HG03571 (cell line): ENCODE results near the gene GRAMD2B.
"Not testable (repeated sequence)": the region's sequence is repeated elsewhere in the genome, so short reads cannot be mapped to it uniquely, and the experiment has no call there.

ENCODE experiments used
- ATAC-seq: cut with Tn5 transposase; IDR thresholded peaks from one replicate; pipeline ENCODE4 v1.9.1; 2021; ENCODE audit not compliant: unreplicated experiment

The GRAMD2B gene

DNA sequence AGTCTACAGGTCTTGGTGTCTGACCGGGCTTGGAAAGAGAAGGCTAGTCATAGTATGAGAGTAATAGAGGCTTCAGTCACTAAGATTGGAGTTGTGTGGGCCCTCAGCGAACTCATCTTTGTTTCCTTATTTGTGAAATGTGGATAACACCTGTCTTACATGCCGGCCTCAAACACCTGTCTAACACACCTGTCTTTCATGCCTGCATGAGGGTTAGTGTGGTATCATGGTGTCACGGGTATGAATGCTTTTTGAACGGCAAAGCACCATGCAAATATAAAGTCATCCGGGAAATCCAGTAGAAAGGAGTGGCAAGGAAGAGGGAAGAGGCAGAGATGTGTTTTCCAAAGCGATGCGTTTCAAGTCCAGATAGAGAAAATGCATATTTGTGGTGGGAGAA lies 25.5 kb downstream of the GRAMD2B start:
- no peak for ATAC-seq

DNA sequence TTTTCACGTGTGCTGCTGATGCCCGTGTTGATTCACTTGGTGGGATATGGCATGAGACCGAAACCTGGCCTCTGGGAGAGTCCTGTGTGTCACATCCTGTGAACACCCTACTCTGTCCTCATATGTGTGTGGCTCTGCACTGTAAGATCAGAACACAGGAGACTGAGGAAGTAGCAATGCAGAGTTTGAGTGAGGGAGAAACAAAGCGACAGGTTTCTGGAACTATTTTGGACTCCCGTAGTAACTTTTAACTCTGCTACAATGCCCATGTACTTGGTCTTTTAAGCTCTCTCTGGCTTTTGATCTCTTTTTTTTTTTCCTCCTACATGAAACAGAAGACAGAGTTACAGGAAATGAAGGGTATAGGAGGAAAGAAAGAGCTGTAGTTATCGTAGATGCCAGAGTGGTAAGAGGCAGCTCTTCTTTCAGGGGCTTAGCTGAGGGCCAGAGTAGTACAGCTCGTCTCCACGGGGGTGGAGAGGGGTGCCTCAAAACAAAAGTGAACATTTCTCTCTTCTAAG lies 26.6 kb downstream of the GRAMD2B start:
- peak; percentile 78 for ATAC-seq

DNA sequence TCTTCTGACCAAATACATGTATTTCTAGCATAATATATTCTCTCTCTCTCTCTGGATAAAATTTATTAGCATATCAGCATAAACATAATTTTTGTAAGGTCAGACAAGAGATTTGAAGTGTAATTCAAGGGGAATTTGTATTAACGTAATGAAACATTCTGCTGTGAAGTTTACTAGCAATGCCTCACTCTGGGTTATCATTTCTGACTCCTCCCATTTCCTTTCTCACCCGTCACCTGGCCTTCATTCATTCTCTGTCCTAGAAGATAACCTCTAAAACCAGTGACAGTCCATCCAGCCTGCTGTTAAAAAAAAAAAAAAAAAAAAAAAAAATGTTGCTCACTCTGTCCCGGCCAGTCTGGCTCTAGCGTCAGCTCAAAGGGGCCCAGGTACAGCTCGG lies 27.1 kb downstream of the GRAMD2B start:
- ATAC-seq, result peak; percentile 52

DNA sequence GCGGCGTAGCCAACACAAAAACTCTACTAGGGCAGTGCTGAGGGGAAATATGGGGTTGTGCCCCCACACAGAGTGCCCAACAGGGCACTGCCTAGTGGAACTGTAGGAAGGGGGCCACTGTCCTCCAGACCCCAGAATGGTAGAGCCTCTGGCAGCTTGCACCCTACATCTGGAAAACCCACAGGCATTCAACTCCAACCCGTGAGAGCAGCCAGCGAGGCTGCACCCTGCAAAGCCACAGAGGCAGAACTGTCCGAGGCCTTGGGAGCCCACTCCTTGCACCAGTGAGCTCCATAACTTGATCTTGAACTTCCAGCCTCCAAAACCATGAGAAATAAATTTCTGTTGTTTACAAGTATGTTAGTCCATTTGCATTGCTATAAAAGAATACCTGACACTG lies 27.7 kb downstream of the GRAMD2B start:
- no peak for ATAC-seq

DNA sequence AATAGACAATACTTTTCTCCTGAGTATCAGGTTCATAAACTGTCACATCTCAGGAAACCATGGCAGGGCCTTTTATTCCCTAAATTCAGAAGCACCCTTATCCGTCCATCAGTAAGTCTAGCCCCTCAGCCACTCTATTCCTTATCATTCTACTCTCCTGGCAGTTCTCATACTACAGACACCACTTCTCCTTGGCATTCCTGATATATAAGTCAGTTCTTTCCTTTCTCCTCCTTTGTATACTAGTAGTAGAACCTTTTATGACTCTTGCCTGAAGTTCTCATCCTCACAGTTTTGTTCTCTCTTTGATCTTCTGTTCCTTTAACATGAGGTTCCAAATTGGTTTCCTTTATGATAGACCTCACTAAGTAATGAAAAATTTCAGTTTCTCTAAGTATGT lies 29.3 kb downstream of the GRAMD2B start:
- ATAC-seq, result no peak

DNA sequence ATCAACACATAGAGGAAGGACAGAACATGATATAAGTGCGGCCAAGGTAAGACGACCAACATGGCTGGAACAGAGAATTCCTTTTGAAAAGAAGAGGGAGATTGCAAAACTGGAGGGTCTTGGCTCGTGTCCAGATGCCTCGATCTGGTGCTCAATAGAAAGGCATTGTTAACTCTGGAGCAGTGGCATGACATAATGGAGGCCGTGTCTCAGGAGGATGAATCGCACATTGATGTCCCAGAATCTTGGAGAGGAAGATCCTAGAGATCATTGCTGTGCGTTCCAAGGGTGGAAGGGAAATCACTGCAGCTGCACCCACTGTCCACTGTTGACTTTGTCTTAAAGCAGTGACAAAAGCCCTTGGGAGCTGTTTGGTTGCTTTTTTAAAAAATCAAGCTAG lies 30.9 kb downstream of the GRAMD2B start:
- no peak for ATAC-seq

DNA sequence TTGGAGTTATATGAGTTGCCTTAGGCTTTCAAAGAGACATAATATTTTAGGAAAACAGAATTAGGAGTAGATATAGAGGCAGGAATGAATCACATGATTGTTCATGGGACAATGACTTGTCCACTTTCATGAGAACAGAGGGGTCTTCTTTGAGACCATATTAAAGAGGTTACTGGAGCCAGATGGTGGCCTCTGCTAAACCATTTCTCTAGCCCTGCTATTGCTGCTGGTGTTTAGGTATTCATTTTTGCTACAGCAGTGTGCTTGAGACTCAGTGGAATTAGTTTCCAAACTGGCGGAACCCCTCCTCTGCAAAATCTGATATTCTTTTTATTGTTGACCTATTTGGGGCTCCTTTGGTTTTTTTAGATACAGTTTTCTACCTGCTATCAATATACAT lies 31.3 kb downstream of the GRAMD2B start:
- ATAC-seq, result no peak

DNA sequence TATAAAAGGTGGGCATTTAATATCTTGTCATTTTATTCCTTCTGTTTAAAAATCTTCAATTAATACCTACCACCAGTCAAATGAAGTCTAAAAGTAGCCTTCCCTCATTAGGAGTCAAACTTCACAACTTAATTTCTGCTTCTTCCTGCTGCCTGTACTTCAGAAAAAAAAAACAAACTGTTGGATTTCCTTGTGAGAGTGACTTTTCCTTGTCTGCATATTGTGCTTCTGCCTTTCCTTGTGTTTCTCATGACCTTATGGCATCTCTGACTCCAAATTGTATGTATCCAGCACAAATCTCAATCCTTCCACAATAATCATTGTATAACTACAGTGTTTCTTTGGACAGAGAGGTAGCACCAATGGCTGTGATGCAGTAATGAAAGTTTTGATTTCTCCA lies 32.1 kb downstream of the GRAMD2B start:
- ATAC-seq, result no peak

DNA sequence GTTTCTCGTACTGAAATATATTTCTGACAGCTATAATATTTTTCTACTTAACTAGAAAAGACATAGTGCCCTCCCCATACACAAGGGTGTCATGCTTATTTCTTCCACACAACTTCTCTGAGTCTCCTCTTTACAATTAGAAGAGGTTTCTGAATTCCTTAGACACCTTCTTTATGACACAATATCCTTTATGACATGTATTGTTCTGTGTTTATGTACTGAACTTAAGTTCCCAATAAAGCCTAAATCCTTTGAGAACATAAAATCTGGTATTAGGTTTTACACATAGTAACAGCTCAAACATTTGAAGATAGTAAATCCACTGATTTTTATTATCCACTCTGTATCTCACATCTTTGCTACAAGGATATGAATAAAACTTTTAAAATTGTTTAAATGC lies 32.5 kb downstream of the GRAMD2B start:
- ATAC-seq, result no peak

DNA sequence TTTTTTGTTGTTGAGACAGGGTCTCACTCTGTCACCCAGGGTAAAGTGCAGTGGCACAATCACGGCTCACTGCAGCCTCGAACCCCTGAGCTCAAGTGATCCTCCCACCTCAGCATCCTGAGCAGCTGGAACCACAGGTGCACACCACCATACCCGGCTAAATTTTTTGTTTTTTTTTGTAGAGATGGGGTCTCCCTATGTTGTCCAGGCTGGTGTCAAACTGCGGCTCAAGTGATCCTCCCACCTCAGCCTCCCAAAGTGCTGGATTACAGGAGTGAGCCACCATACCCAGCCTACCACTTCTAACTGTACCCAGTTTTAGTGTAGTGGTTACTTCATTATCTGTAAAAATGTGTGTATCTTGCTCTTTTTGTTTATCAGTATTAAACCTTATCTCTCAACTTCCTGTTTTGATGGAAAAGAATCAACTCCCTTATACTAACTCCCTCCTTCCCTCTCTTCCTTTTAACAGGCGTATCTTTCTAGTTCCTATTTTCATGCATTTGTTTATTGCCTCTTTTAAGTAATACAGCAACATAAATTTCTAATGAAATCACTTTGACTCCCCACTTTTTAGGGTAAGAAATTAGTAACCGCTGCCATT lies 33.1 kb downstream of the GRAMD2B start:
- no peak for ATAC-seq

- ATAC-seq, result no peak
Observed at GRCh38 chr5:126460459-126460858, 37.2 kb downstream of the GRAMD2B start.

GRCh38 chr5:126460977-126461376 lies 37.8 kb downstream of the GRAMD2B start:
- ATAC-seq, result no peak

DNA sequence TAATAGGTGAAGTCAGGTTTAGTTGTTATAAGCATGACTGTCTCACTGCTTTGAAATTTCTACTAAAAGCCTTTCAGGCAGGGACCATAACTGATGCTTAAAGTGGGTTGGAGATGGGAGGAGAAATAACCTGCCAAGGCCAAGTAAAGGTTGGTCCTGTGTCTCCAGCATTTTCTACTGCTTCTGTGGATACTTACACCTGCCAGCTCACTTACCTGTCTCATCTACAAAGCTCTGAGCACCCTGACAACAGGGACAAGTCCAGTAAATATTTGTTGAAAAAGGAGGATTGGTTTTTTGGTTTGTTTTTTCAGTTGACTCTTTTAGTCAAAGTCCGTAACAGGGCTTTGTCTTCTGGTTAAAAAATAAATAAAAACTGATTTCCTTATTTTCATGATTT lies 38.6 kb downstream of the GRAMD2B start:
- ATAC-seq, result no peak

DNA sequence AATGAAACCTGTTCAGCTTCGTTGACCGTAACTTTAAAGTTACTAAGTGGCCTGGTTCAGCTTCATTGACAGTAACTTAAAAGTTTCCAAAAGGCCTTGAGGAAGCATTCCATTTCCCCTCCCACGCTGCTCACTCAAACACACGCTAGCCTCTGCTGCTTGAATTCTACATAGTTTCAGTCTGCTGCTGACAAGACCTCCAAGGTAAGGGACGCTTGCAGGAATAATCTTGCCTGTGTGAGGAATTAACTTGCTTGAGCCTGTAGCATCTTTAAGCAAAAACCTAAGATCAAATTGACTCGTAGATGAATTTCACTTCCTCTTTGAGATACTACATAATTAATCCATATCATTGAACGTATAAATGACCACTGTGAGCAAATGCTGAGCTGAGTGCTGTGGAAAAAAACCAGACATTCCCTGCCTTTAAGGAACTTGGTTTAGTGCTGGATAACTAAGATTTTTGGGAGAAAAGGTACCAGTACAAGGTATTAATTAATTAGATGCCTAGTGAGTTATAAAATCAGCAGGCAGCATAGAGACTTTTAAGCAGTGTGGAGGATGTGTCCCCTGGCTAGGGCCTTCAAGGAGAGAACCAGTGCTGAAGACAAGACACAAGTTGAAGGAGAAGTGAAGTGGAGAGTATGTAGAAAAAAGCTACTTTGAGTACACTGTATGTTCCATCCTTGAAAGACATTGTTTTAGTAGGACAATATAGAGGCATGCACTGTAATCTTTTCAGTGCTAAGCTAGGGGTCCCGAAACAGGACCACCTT lies 39.2 kb downstream of the GRAMD2B start:
- ATAC-seq, result peak; percentile 75

- ATAC-seq, result no peak
Observed at GRCh38 chr5:126464016-126464415, 40.8 kb downstream of the GRAMD2B start.

DNA sequence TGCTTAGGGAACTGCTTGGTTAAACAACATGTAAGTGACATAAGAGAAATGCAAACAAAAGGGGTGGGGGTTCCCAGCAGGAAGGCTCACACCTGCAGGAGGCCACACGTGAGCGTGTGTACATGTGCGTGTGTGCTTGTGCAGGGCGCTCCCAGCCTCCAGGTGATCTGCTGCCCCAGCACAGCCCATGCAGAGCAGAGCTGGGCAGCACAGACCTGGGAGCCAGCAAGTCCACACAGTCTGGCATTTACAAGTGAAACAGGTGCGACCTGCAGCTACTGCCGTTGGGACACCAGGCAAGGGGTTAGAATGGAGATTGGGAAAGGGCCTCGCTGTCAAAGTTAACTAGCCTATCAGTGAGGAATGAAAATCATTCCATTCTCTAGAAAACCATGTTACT lies 41.8 kb downstream of the GRAMD2B start:
- ATAC-seq, result no peak

DNA sequence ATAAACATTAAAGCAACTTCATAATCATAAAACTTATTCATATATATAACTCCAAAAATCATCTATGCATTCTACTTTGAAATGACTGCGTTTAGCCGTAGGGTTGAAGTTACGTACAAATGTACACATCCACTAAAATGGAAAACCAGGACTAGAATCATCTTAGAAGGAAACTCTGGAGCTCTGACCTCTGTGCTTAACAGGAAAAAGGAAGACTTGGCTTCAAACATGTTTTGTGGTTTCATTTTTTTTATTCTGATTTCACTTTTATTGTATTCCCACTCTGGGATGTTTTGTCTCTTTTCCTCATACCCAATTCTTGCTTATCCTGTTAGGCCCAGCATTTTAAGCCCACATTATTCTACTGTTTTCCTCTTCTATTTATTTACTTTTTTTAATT lies 44.9 kb downstream of the GRAMD2B start:
- no peak for ATAC-seq

DNA sequence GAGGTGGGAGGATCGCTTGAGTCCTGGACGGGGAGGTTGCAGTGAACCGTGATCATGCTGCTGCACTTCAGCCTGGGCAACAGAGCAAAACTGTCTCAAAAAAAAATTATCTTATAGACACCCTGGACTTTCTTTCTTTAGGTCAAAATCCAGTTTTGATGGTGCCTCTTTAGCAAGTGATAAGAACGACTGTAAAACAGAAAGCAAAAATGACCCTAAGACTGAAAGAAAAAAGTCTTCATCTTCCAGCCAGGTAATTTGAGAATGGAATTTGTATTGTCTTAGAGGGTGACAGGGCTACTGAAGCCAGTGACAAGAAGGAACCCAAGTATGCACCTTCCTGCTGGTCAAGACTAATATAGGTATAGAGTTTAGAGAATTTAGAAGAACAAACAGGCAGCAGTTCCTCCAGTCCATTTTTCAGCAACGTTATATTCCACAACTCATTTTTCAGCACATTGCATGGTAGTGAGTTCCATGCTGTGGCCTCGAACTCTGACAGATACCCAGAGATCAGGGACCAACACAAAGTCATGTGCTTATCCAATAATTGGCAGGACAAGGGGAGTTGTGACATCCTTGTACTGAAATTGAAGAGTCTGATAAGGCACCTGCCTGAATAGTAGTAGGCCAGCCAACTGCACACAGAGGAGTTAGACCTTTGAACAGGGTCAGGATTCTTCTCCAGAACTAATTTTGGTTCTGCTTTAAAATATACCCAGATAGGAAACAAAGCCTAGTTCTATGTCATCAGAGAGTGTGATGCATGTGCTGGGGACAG lies 46.5 kb downstream of the GRAMD2B start:
- ATAC-seq, result no peak

DNA sequence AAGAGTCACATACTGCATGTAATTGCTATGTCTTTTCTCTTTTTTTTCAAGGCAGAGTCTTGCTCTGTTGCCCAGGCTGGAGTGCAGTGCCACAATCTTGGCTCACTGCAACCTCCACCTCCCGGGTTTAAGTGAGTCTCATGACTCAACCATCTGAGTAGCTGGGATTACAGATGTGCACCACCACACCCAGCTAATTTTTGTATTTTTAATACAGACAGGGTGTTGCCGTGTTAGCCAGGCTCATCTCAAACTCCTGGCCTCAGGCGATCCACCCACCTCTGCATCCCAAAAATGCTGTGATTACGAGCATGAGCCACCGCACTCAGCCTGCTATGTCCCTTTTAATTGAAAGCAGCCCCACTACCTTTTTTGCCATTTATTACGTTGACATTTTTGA lies 47.3 kb downstream of the GRAMD2B start:
- not testable (repeated sequence) for ATAC-seq

DNA sequence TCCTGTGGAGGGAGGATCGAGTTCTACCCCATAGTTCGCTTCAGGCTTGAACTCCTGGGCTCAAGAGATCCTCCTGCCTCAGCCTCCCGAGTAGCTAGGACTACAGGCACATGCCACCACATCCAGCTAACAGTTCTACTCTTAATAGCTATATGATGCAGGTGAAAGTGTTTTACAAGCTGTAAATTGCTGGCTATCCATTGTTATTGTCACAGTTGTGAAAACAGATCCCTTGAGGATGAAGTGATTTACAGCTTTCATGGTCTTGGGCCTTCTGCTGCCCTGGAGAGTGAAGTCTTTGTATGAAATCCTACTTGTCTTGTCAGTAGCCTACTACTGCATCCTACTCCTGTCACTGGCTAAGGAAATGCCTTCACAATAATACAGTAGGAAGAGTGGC lies 48.0 kb downstream of the GRAMD2B start:
- no peak for ATAC-seq

DNA sequence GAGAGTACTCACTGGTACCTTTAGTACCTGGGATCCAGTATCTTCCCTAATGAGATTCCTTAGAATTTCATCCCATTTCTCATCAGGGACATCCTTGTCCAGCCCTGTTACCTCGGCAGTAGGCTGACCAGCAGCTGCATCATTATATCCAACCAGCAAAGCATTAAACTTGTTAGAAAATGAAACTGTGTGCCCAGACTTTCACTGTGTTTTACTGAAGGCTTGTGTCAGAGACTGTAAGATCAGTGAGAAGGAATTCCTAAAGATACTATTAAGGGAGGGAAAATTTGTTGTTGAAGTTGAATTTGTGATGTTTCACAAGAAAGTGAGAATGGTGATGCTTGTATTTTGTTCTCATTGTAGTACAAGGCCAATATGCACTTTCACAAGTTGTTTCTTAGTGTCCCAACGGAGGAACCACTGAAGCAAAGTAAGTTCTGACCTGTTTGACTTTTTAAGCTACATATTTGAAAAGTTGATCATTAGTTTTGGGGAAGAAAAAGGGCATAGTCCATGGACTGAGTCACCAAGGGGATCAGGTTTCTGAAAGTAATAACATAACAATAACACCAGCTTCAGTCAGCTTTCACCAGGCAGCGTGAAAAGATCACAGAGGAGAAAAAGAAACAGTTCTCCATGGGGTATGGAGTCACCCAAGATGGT lies 48.8 kb downstream of the GRAMD2B start:
- ATAC-seq, result no peak
